WTC11 (cell line): ENCODE results near the gene NBEA. TPM values are rescaled to one million over a fixed set of nuclear protein-coding genes. Genes with fewer than 3 reads are reported as not detected.

ENCODE experiments used
- ATAC-seq: fragments of 200-7000 bp; cut with Tn5 transposase; 2 replicates; pipeline ENCODE4 v1.10.0; 2021; ENCODE audit warnings: mild to moderate bottlenecking, moderate library complexity
- CTCF ChIA-PET: fragments of 300-600 bp; sonication (Branson Sonifier 250); formaldehyde crosslinking; loops from one replicate; lab custom pipeline; 2021; ENCODE audit warnings: antibody characterized with exemption; lab: Charles Lee
- POLR2A ChIA-PET: fragments of 350-600 bp; sonication (Branson Sonifier 250); formaldehyde crosslinking; loops from one replicate; lab custom pipeline; 2021; ENCODE audit warnings: antibody characterized with exemption; lab: Charles Lee
- DNase-seq: peaks from one replicate; pipeline ENCODE4 v3.0.0; 2021; ENCODE audit warnings: low spot score
- H3K27ac Mint-ChIP-seq: 2 replicates; pipeline ENCODE4 v1.8.0; 2021; ENCODE audit warnings: mixed read lengths
- H3K27me3 Mint-ChIP-seq: 2 replicates; pipeline ENCODE4 v1.8.0; 2021; ENCODE audit warnings: low read depth, mild to moderate bottlenecking, moderate library complexity, mixed read lengths
- H3K36me3 Mint-ChIP-seq: 2 replicates; pipeline ENCODE4 v1.8.0; 2021; ENCODE audit warnings: mixed read lengths
- H3K4me1 Mint-ChIP-seq: 2 replicates; pipeline ENCODE4 v1.8.0; 2022; ENCODE audit warnings: mixed read lengths
- H3K4me3 Mint-ChIP-seq: 2 replicates; pipeline ENCODE4 v1.8.0; 2021; ENCODE audit warnings: mild to moderate bottlenecking, moderate library complexity, mixed read lengths
- H3K9me3 Mint-ChIP-seq: 2 replicates; pipeline ENCODE4 v1.8.0; 2021; ENCODE audit warnings: mixed read lengths
- ATF1 ChIP-seq: sonication (generic); formaldehyde crosslinking; IDR thresholded peaks from 2 replicates; pipeline ENCODE4 v1.8.1; 2023; ENCODE audit warnings: mild to moderate bottlenecking, moderate library complexity, missing genetic modification reagents
- CREB1 ChIP-seq: sonication (generic); formaldehyde crosslinking; IDR thresholded peaks from 2 replicates; pipeline ENCODE4 v1.8.0; 2023; ENCODE audit warnings: mild to moderate bottlenecking, missing genetic modification reagents
- E2F4 ChIP-seq: sonication (generic); formaldehyde crosslinking; IDR thresholded peaks from 2 replicates; pipeline ENCODE4 v1.8.1; 2022; ENCODE audit warnings: low read depth, mild to moderate bottlenecking, moderate library complexity, missing genetic modification reagents, borderline replicate concordance
- EMX1 ChIP-seq: fragments of 250-450 bp; sonication (Bioruptor Pico); IDR thresholded peaks from 2 replicates; pipeline ENCODE4 v1.8.0; 2021; ENCODE audit warnings: mild to moderate bottlenecking
- FOXK1 ChIP-seq: sonication (generic); formaldehyde crosslinking; IDR thresholded peaks from 2 replicates; pipeline ENCODE4 v1.8.0; 2022; ENCODE audit warnings: mild to moderate bottlenecking, moderate library complexity, missing genetic modification reagents
- FOXP4 ChIP-seq: sonication (generic); formaldehyde crosslinking; IDR thresholded peaks from 2 replicates; pipeline ENCODE4 v1.8.0; 2022; ENCODE audit warnings: mild to moderate bottlenecking, missing genetic modification reagents
- HMGA2 ChIP-seq: fragments of 250-450 bp; sonication (Bioruptor Pico); IDR thresholded peaks from 2 replicates; pipeline ENCODE4 v1.4.0; 2021; ENCODE audit warnings: mild to moderate bottlenecking, moderate library complexity
- IRF1 ChIP-seq: sonication (generic); formaldehyde crosslinking; IDR thresholded peaks from 2 replicates; pipeline ENCODE4 v1.8.0; 2023; ENCODE audit warnings: missing genetic modification reagents
- IRF2 ChIP-seq: sonication (generic); formaldehyde crosslinking; IDR thresholded peaks from 2 replicates; pipeline ENCODE4 v1.8.0; 2022; ENCODE audit warnings: low read depth, missing genetic modification reagents, borderline replicate concordance
- JAZF1 ChIP-seq: fragments of 250-450 bp; sonication (Bioruptor Pico); IDR thresholded peaks from 2 replicates; pipeline ENCODE4 v1.9.0; 2021; ENCODE audit warnings: moderate library complexity, mild to moderate bottlenecking, inconsistent platforms
- JUN ChIP-seq: sonication (generic); formaldehyde crosslinking; IDR thresholded peaks from 2 replicates; pipeline ENCODE4 v1.8.0; 2023; ENCODE audit warnings: mild to moderate bottlenecking, missing genetic modification reagents
- NFATC4 ChIP-seq: fragments of 250-450 bp; sonication (Bioruptor Pico); IDR thresholded peaks from 2 replicates; pipeline ENCODE4 v1.9.0; 2021; ENCODE audit warnings: mild to moderate bottlenecking
- NR3C1 ChIP-seq: sonication (generic); formaldehyde crosslinking; conservative IDR thresholded peaks from 2 replicates; pipeline ENCODE4 v1.8.1; 2023; ENCODE audit warnings: low read depth, mild to moderate bottlenecking, missing genetic modification reagents
- OVOL2 ChIP-seq: fragments of 250-450 bp; sonication (Bioruptor Pico); IDR thresholded peaks from 2 replicates; pipeline ENCODE4 v1.9.0; 2021; ENCODE audit warnings: mild to moderate bottlenecking, borderline replicate concordance
- RORB ChIP-seq: fragments of 250-450 bp; sonication (Bioruptor Pico); IDR thresholded peaks from 2 replicates; pipeline ENCODE4 v1.9.0; 2021; ENCODE audit warnings: mild to moderate bottlenecking
- SMAD3 ChIP-seq: sonication (generic); formaldehyde crosslinking; IDR thresholded peaks from 2 replicates; pipeline ENCODE4 v1.8.0; 2022; ENCODE audit warnings: missing genetic modification reagents, mild to moderate bottlenecking, borderline replicate concordance
- TEAD4 ChIP-seq: sonication (generic); formaldehyde crosslinking; IDR thresholded peaks from 2 replicates; pipeline ENCODE4 v1.8.0; 2022; ENCODE audit warnings: mild to moderate bottlenecking, missing genetic modification reagents
- ZMAT4 ChIP-seq: fragments of 250-450 bp; sonication (Bioruptor Pico); IDR thresholded peaks from 2 replicates; pipeline ENCODE4 v1.9.0; 2021; ENCODE audit warnings: mild to moderate bottlenecking
- ZNF416 ChIP-seq: fragments of 250-450 bp; sonication (Bioruptor Pico); IDR thresholded peaks from 2 replicates; pipeline ENCODE4 v1.9.0; 2021; ENCODE audit warnings: mild to moderate bottlenecking, inconsistent platforms
- ZNF423 ChIP-seq: fragments of 250-450 bp; sonication (Bioruptor Pico); IDR thresholded peaks from 2 replicates; pipeline ENCODE4 v2.1.2; 2022; ENCODE audit warnings: mild to moderate bottlenecking, moderate library complexity
- total RNA-seq: library from RNA; stranded (reverse); gene quantifications from 3 replicates; pipeline ENCODE4 v1.2.3, GENCODE V29; 2021
- TF ChIP-seq, protein P1 (sequence below): sonication (generic); formaldehyde crosslinking; IDR thresholded peaks from 2 replicates; pipeline ENCODE4 v1.8.0; 2023; ENCODE audit warnings: mild to moderate bottlenecking, missing genetic modification reagents
- TF ChIP-seq, protein P2 (sequence below): sonication (generic); formaldehyde crosslinking; IDR thresholded peaks from 2 replicates; pipeline ENCODE4 v1.8.1; 2023; ENCODE audit warnings: mild to moderate bottlenecking, moderate library complexity, missing genetic modification reagents
- TF ChIP-seq, protein P3 (sequence below): fragments of 250-450 bp; sonication (Bioruptor Pico); IDR thresholded peaks from 2 replicates; pipeline ENCODE4 v1.9.0; 2021; ENCODE audit warnings: moderate library complexity, mild to moderate bottlenecking, inconsistent platforms, borderline replicate concordance
- TF ChIP-seq, protein P4 (sequence below): sonication (generic); formaldehyde crosslinking; IDR thresholded peaks from 2 replicates; pipeline ENCODE4 v1.8.0; 2022; ENCODE audit warnings: mild to moderate bottlenecking, missing genetic modification reagents

Gene NBEA
- total RNA-seq, 1 experiment from 2014 or later, result 20.9 TPM

DNA sequence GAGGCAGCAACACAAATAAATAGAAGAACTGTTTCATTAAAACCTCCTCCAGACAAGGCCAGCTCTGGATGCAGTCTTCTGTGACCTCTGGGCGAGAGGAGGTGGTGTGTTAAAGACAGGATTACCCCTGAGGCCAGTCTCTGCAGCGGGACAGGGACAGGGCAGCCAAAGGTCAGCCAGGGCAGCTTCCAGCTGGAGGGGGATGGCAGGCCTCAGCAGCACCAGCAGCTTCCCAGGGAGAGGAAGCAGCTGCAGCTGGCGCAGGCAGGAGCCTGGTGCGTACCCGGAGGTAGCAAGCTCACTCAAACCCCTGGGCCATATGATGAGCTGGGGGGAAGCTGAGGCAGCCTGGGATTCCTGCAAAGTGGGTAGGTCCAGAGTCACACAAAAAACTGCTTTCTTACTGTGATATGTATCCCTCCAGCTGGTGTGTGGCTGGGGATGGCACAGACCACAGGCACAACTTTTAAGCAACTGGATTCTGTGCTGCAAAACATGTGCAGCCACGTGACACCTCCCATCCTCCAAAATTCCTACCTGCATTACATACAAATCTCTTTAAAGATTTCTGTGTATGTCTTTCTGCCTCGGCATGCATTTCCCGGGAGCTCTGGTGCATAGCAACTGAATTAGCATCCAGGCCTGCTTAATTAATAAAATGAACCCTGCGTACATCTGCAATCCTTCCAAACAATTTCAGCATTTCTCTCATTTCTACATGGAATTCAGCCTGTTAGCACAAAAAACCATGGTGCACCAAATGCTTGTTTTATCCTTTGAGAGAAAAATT, 772.7 kb downstream of the NBEA start (continued):
- TF ChIP-seq, protein P1, sequence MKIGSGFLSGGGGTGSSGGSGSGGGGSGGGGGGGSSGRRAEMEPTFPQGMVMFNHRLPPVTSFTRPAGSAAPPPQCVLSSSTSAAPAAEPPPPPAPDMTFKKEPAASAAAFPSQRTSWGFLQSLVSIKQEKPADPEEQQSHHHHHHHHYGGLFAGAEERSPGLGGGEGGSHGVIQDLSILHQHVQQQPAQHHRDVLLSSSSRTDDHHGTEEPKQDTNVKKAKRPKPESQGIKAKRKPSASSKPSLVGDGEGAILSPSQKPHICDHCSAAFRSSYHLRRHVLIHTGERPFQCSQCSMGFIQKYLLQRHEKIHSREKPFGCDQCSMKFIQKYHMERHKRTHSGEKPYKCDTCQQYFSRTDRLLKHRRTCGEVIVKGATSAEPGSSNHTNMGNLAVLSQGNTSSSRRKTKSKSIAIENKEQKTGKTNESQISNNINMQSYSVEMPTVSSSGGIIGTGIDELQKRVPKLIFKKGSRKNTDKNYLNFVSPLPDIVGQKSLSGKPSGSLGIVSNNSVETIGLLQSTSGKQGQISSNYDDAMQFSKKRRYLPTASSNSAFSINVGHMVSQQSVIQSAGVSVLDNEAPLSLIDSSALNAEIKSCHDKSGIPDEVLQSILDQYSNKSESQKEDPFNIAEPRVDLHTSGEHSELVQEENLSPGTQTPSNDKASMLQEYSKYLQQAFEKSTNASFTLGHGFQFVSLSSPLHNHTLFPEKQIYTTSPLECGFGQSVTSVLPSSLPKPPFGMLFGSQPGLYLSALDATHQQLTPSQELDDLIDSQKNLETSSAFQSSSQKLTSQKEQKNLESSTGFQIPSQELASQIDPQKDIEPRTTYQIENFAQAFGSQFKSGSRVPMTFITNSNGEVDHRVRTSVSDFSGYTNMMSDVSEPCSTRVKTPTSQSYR (CRISPR knock-in tag), result no peak
- no peak for TF ChIP-seq SMAD3 (CRISPR knock-in tag)
- TF ChIP-seq NR3C1 (CRISPR knock-in tag), result no peak
- TF ChIP-seq HMGA2 (CRISPR knock-in tag), result no peak

GRCh38 chr13:35716186-35716585, 774.1 kb downstream of the NBEA start:
- DNase-seq, result no peak
- Mint-ChIP-seq H3K27ac (no peak overlapping the region), H3K9me3 (peaks cover 1% of the 10 kb centered on the region; the same call in 1 of the 2 replicates)

DNA sequence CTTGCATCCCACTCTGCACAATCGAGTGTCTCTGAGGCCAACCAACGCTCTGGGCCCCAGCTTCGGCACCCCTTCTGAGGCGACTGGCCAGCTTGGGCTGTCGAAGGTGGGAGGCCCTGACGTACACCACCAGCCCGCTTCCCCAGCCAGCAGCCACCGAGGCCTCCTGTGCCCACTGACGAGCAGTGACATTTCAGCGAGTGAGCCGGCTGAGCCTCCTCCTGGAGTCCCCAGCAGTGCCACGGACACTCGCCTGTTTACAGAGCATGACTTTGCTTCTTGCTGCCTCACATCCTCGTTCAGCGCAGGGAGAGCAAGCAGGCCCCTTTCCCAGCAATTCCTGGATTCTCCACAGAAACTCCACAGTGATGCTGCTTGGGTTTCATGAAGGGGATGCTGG, 774.7 kb downstream of the NBEA start:
- ATAC-seq (no peak), DNase-seq (no peak)
- no peaks in the 10 kb centered on the region for H3K9me3 Mint-ChIP-seq
- H3K27ac Mint-ChIP-seq, result no peak overlapping the region
- ChIA-PET CTCF (interaction anchor here (0.5 kb wide), 1 partner anchor 109 kb away, joined by 4 read pairs; no protein-coding TSS in a partner anchor), POLR2A (interaction anchor here (1.4 kb wide), 1 partner anchor 8 kb away, joined by 3 read pairs; no protein-coding TSS in a partner anchor)
- no peaks in the 10 kb centered on the region for H3K36me3 Mint-ChIP-seq
- H3K27me3 Mint-ChIP-seq, result no peaks in the 10 kb centered on the region
- peaks cover 24% of the 10 kb centered on the region for H3K4me1 Mint-ChIP-seq
- H3K4me3 Mint-ChIP-seq, result no peak overlapping the region
- TF ChIP-seq IRF2 (CRISPR knock-in tag), result no peak
- TF ChIP-seq, protein P2, sequence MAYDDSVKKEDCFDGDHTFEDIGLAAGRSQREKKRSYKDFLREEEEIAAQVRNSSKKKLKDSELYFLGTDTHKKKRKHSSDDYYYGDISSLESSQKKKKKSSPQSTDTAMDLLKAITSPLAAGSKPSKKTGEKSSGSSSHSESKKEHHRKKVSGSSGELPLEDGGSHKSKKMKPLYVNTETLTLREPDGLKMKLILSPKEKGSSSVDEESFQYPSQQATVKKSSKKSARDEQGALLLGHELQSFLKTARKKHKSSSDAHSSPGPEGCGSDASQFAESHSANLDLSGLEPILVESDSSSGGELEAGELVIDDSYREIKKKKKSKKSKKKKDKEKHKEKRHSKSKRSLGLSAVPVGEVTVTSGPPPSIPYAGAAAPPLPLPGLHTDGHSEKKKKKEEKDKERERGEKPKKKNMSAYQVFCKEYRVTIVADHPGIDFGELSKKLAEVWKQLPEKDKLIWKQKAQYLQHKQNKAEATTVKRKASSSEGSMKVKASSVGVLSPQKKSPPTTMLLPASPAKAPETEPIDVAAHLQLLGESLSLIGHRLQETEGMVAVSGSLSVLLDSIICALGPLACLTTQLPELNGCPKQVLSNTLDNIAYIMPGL (CRISPR knock-in tag), result no peak
- TF ChIP-seq JAZF1 (CRISPR knock-in tag), result no peak
- no peak for TF ChIP-seq EMX1 (CRISPR knock-in tag)
- TF ChIP-seq IRF1 (CRISPR knock-in tag), result no peak
- TF ChIP-seq ZNF416 (CRISPR knock-in tag), result no peak
- TF ChIP-seq, protein P3, sequence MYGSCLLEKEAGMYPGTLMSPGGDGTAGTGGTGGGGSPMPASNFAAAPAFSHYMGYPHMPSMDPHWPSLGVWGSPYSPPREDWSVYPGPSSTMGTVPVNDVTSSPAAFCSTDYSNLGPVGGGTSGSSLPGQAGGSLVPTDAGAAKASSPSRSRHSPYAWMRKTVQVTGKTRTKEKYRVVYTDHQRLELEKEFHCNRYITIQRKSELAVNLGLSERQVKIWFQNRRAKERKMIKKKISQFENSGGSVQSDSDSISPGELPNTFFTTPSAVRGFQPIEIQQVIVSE (CRISPR knock-in tag), result no peak
- TF ChIP-seq, protein P4, sequence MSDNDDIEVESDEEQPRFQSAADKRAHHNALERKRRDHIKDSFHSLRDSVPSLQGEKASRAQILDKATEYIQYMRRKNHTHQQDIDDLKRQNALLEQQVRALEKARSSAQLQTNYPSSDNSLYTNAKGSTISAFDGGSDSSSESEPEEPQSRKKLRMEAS (CRISPR knock-in tag), result no peak

More at GRCh38 chr13:35716186-35716585, 774.1 kb downstream of the NBEA start:
- ChIA-PET CTCF (no interaction called here), POLR2A (interaction anchor here (1.4 kb wide), 1 partner anchor 9 kb away, joined by 3 read pairs; no protein-coding TSS in a partner anchor)
- no peaks in the 10 kb centered on the region for H3K27me3 Mint-ChIP-seq
- no peaks in the 10 kb centered on the region for H3K36me3 Mint-ChIP-seq
- ATAC-seq, result no peak
- peaks cover 24% of the 10 kb centered on the region for H3K4me1 Mint-ChIP-seq
- TF ChIP-seq E2F4 (CRISPR knock-in tag) (no peak), CREB1 (CRISPR knock-in tag) (no peak), ZNF423 (CRISPR knock-in tag) (no peak), ZMAT4 (CRISPR knock-in tag) (no peak), FOXP4 (no peak), JUN (no peak), OVOL2 (CRISPR knock-in tag) (no peak), RORB (CRISPR knock-in tag) (no peak), FOXK1 (CRISPR knock-in tag) (no peak), NFATC4 (CRISPR knock-in tag) (no peak), TEAD4 (CRISPR knock-in tag) (no peak), HMGA2 (CRISPR knock-in tag) (no peak), ATF1 (CRISPR knock-in tag) (no peak)
- H3K4me3 Mint-ChIP-seq, result no peak overlapping the region
